GM12878 (cell line): Measurements from ENCODE around the gene PTPN20. TPM values are rescaled to one million over a fixed set of nuclear protein-coding genes. Genes with fewer than 3 reads are reported as not detected.

Source experiments
- CEBPB ChIP-seq, 2 experiments: fragments of 150-350 bp in 1 of 2; IDR thresholded peaks; 2 replicates each; pipeline ENCODE4 v1.6.1; 2012 to 2014; ENCODE audit warnings: low read depth in 2 of 2, low read length in 2 of 2, borderline replicate concordance in 1 of 2, inconsistent platforms in 1 of 2
- NFYA ChIP-seq: IDR thresholded peaks from 2 replicates; pipeline ENCODE4 v1.6.1; 2011; ENCODE audit warnings: low read depth, mild to moderate bottlenecking, low read length, improper control_type of control experiment, borderline replicate concordance
- NKRF ChIP-seq: fragments of 450-650 bp; conservative IDR thresholded peaks from 2 replicates; pipeline ENCODE4 v1.6.1; 2017; ENCODE audit warnings: mild to moderate bottlenecking, moderate library complexity
- NR2F1 ChIP-seq: fragments of 450-650 bp; conservative IDR thresholded peaks from 2 replicates; pipeline ENCODE4 v1.6.1; 2017; ENCODE audit warnings: mild to moderate bottlenecking
- SMC3 ChIP-seq: IDR thresholded peaks from 2 replicates; pipeline ENCODE4 v1.6.1; 2011; ENCODE audit warnings: low read length, improper control_type of control experiment, borderline replicate concordance
- TAF1 ChIP-seq: IDR thresholded peaks from 2 replicates; pipeline ENCODE4 v1.6.1; 2011; ENCODE audit warnings: mild to moderate bottlenecking, low read depth, low read length, borderline replicate concordance
- polyA plus RNA-seq, 11 experiments: library from polyadenylated mRNA; depleted of rRNA in 4 of 11; unstranded in 6 of 11; stranded (reverse) in 5 of 11; fragments of >200 nt; fragmentation: Nextera tagmentation in 4 of 11; fragmentation: Illumina TruSeq in 1 of 11; extraction: Ambion mirVana in 4 of 11; extraction: Trizol in 1 of 11; gene quantifications; 1 replicate in 1 of 11; 2 replicates in 10 of 11; pipeline versions ENCODE4 v1.2.1 to v1.2.3, GENCODE V29; 2011 to 2016; ENCODE audit warnings: inconsistent platforms in 2 of 11, missing spikeins in 2 of 11, low read depth in 1 of 11
- total RNA-seq, 4 experiments: library from RNA; depleted of rRNA in 3 of 4; stranded (reverse); fragments of >200 nt in 3 of 4; fragmentation: Illumina TruSeq in 1 of 4; extraction: Trizol in 1 of 4; gene quantifications; 2 replicates each; pipeline versions ENCODE4 v1.2.1 to v1.2.3, GENCODE V29; 2013 to 2021
- TF ChIP-seq, protein P1 (sequence below): IDR thresholded peaks from 2 replicates; pipeline ENCODE4 v1.6.1; 2012; ENCODE audit warnings: mild to moderate bottlenecking, low read depth, low read length

The PTPN20 gene
- total and polyA plus RNA-seq, 10 of the 15 experiments (the other 5 are each of a cell fraction or from before 2014, with no cell fraction given), result 0.04 to 3.4 (median 0.10) TPM; not detected in 4

DNA sequence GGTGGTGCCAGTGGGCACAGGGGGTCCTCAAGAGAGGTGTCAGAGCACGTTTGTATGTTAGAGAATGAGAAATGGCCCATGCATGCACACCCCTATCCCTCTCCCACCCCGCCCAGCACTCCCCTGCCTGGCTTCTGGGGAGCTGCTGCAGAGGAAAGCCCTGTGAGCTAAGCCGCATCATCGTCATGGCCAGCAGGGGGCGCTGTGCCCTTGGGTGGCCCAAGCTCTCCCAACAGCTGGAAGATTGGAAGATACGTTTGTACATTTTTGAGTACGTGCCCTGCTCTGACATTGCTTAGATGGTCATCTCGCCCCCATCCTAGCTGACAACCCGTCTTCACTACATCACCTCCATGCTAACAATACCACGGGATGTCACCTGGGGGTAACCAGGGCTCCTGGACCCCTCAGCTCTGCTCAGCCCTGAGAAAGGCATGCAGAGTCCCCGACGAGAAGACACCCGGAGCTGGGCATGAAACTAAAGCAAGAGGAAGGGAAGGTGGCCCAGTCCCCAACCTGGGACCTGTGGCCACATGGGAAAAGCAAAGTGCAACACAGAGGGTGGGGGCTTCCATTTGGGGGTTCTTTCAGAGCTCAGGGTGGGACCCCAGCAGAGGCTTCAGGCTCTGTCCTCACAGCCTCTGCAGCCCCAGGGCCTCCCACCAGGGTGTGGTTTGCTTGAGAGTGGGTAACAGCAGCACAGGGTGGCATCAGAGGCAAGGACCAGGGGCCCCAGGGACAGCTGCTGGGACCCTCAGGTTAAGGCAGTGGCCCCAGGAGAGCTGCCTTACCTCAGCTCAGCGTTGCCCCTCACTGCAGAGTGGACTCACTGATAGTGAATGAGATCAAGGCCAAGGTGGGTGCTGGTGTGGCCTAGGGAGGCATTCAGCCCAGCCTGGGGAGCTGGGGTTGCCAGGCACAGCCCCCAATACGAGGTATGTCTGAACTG, 136.6 kb downstream of the PTPN20 start (continued):
- TF ChIP-seq NKRF (no peak), TAF1 (no peak), NFYA (no peak), NR2F1 (no peak), CEBPB (IDR thresholded peaks at IDR 0.05; ENCODE audit: borderline replicate concordance in 1 of 2, low read depth in 2 of 2, low read length in 2 of 2) (no peak), SMC3 (peak; percentile 87)
- TF ChIP-seq, protein P1, sequence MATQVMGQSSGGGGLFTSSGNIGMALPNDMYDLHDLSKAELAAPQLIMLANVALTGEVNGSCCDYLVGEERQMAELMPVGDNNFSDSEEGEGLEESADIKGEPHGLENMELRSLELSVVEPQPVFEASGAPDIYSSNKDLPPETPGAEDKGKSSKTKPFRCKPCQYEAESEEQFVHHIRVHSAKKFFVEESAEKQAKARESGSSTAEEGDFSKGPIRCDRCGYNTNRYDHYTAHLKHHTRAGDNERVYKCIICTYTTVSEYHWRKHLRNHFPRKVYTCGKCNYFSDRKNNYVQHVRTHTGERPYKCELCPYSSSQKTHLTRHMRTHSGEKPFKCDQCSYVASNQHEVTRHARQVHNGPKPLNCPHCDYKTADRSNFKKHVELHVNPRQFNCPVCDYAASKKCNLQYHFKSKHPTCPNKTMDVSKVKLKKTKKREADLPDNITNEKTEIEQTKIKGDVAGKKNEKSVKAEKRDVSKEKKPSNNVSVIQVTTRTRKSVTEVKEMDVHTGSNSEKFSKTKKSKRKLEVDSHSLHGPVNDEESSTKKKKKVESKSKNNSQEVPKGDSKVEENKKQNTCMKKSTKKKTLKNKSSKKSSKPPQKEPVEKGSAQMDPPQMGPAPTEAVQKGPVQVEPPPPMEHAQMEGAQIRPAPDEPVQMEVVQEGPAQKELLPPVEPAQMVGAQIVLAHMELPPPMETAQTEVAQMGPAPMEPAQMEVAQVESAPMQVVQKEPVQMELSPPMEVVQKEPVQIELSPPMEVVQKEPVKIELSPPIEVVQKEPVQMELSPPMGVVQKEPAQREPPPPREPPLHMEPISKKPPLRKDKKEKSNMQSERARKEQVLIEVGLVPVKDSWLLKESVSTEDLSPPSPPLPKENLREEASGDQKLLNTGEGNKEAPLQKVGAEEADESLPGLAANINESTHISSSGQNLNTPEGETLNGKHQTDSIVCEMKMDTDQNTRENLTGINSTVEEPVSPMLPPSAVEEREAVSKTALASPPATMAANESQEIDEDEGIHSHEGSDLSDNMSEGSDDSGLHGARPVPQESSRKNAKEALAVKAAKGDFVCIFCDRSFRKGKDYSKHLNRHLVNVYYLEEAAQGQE, result no peak
